Stimulated activated naive B cell treated with anti-CD40 and anti-IgM and Interleukin-4, amounts not matched to agents 10 μg/mL and 1 μg/mL and 100 μg/mL, for 72 hours (primary cell): ENCODE measurements around the gene DNER.

Source experiments
- ATAC-seq, 2 donors: fragments of 150-1000 bp; cut with Tn5 transposase; replicated peaks; 2 replicates each; pipeline ENCODE4 v1.10.0; 2021; ENCODE audit warnings: moderate library complexity in 1 of 2
- DNase-seq: peaks from one replicate; pipeline ENCODE4 v3.0.0; 2021
- H3K27ac Mint-ChIP-seq: one replicate; pipeline ENCODE4 v1.8.0; 2022; ENCODE audit warnings: mild to moderate bottlenecking, mixed read lengths
- H3K27me3 Mint-ChIP-seq, 2 donors: one replicate each; pipeline ENCODE4 v1.8.0; 2022; ENCODE audit warnings: mixed read lengths in 2 of 2
- H3K36me3 Mint-ChIP-seq, 2 donors: one replicate each; pipeline ENCODE4 v1.8.0; 2022; ENCODE audit warnings: mixed read lengths in 2 of 2, mild to moderate bottlenecking in 1 of 2
- H3K4me1 Mint-ChIP-seq, 2 donors: one replicate each; pipeline ENCODE4 v1.8.0; 2022; ENCODE audit warnings: mixed read lengths in 2 of 2, mild to moderate bottlenecking in 1 of 2
- H3K4me3 Mint-ChIP-seq, 2 donors: one replicate each; pipeline ENCODE4 v1.8.0; 2022; ENCODE audit warnings: mild to moderate bottlenecking in 2 of 2, mixed read lengths in 2 of 2, moderate library complexity in 1 of 2
- H3K9me3 Mint-ChIP-seq, 2 donors: one replicate each; pipeline ENCODE4 v1.8.0; 2022; ENCODE audit warnings: mixed read lengths in 2 of 2, mild to moderate bottlenecking in 1 of 2

The DNER gene

GRCh38 chr2:229563388-229563787 is 151.0 kb downstream of the DNER start:
- no peak for DNase-seq
- no peaks in the 10 kb centered on the region for H3K4me1 Mint-ChIP-seq
- peaks cover 0 to 4% of the 10 kb centered on the region in 2 donors for H3K9me3 Mint-ChIP-seq
- no peaks in the 10 kb centered on the region for H3K36me3 Mint-ChIP-seq
- no peak for ATAC-seq
- H3K27me3 Mint-ChIP-seq: peaks cover 5 to 6% of the 10 kb centered on the region in 2 donors
- H3K27ac Mint-ChIP-seq: no peak overlapping the region
- no peak overlapping the region for H3K4me3 Mint-ChIP-seq

- Mint-ChIP-seq H3K36me3 (no peaks in the 10 kb centered on the region), H3K4me1 (no peaks in the 10 kb centered on the region), H3K27ac (no peak overlapping the region), H3K9me3 (peaks cover under 1 to 6% of the 10 kb centered on the region in 2 donors), H3K4me3 (no peak overlapping the region), H3K27me3 (peaks cover 5 to 6% of the 10 kb centered on the region in 2 donors)
- DNase-seq: no peak
- ATAC-seq: no peak
Measured at GRCh38 chr2:229562472-229563127, 151.8 kb downstream of the DNER start.

GRCh38 chr2:229559986-229560385 is 154.4 kb downstream of the DNER start:
- ATAC-seq: no peak
- no peak for DNase-seq
- Mint-ChIP-seq H3K27ac (no peak overlapping the region), H3K4me1 (no peaks in the 10 kb centered on the region), H3K9me3 (peaks cover 5 to 6% of the 10 kb centered on the region in 2 donors), H3K27me3 (peaks cover 6 to 9% of the 10 kb centered on the region in 2 donors), H3K4me3 (no peak overlapping the region), H3K36me3 (no peaks in the 10 kb centered on the region)

- ATAC-seq (no peak), DNase-seq (no peak)
- Mint-ChIP-seq H3K36me3 (no peaks in the 10 kb centered on the region), H3K27me3 (peaks cover 0 to 4% of the 10 kb centered on the region in 2 donors), H3K4me3 (no peak overlapping the region), H3K9me3 (peaks cover 4 to 5% of the 10 kb centered on the region in 2 donors), H3K4me1 (no peaks in the 10 kb centered on the region), H3K27ac (no peak overlapping the region)
Measured at GRCh38 chr2:229553091-229553490, 161.3 kb downstream of the DNER start.

GRCh38 chr2:229543176-229543873 is 171.0 kb downstream of the DNER start:
- Mint-ChIP-seq H3K27ac (no peak overlapping the region), H3K27me3 (peaks cover 0 to 13% of the 10 kb centered on the region in 2 donors), H3K36me3 (no peaks in the 10 kb centered on the region), H3K4me1 (no peaks in the 10 kb centered on the region), H3K9me3 (peaks cover 0 to 2% of the 10 kb centered on the region in 2 donors), H3K4me3 (no peak overlapping the region)
- no peak for ATAC-seq
- DNase-seq: no peak

- no peaks in the 10 kb centered on the region for H3K4me1 Mint-ChIP-seq
- no peak overlapping the region for H3K27ac Mint-ChIP-seq
- H3K9me3 Mint-ChIP-seq: no peaks in the 10 kb centered on the region
- no peak for ATAC-seq
- H3K4me3 Mint-ChIP-seq: no peak overlapping the region
- peaks cover 0 to 13% of the 10 kb centered on the region in 2 donors for H3K27me3 Mint-ChIP-seq
- DNase-seq: no peak
- H3K36me3 Mint-ChIP-seq: no peaks in the 10 kb centered on the region
Measured at GRCh38 chr2:229539628-229540027, 174.7 kb downstream of the DNER start.

- Mint-ChIP-seq H3K4me3 (no peak overlapping the region), H3K36me3 (no peaks in the 10 kb centered on the region), H3K4me1 (no peaks in the 10 kb centered on the region), H3K27me3 (peaks cover 0 to 7% of the 10 kb centered on the region in 2 donors), H3K27ac (no peak overlapping the region), H3K9me3 (peaks cover 6 to 10% of the 10 kb centered on the region in 2 donors)
- DNase-seq (no peak), ATAC-seq (no peak)
Measured at GRCh38 chr2:229531594-229531993, 182.8 kb downstream of the DNER start.

- no peak for ATAC-seq
- Mint-ChIP-seq H3K27me3 (peaks cover 0 to 7% of the 10 kb centered on the region in 2 donors), H3K4me1 (no peaks in the 10 kb centered on the region), H3K36me3 (no peaks in the 10 kb centered on the region), H3K4me3 (no peak overlapping the region), H3K27ac (no peak overlapping the region), H3K9me3 (peaks cover 6 to 10% of the 10 kb centered on the region in 2 donors)
- DNase-seq: no peak
Measured at GRCh38 chr2:229530434-229530833, 183.9 kb downstream of the DNER start.

- Mint-ChIP-seq H3K9me3 (peaks cover 6 to 10% of the 10 kb centered on the region in 2 donors), H3K27me3 (peaks cover 0 to 13% of the 10 kb centered on the region in 2 donors), H3K36me3 (no peaks in the 10 kb centered on the region), H3K4me1 (no peaks in the 10 kb centered on the region), H3K4me3 (no peak overlapping the region), H3K27ac (no peak overlapping the region)
- DNase-seq: no peak
- no peak for ATAC-seq
Measured at GRCh38 chr2:229528846-229529245, 185.5 kb downstream of the DNER start.

- H3K9me3 Mint-ChIP-seq: peaks cover 4% of the 10 kb centered on the region in 2 donors
- no peak overlapping the region for H3K27ac Mint-ChIP-seq
- H3K36me3 Mint-ChIP-seq: no peaks in the 10 kb centered on the region
- H3K27me3 Mint-ChIP-seq: peaks cover 5 to 6% of the 10 kb centered on the region in 2 donors
- DNase-seq (no peak), ATAC-seq (no peak)
- H3K4me1 Mint-ChIP-seq: no peaks in the 10 kb centered on the region
- no peak overlapping the region for H3K4me3 Mint-ChIP-seq
Measured at GRCh38 chr2:229526951-229527350, 187.4 kb downstream of the DNER start.

GRCh38 chr2:229524799-229525198 is 189.6 kb downstream of the DNER start:
- H3K9me3 Mint-ChIP-seq: no peaks in the 10 kb centered on the region
- ATAC-seq (no peak), DNase-seq (no peak)
- H3K36me3 Mint-ChIP-seq: no peaks in the 10 kb centered on the region
- no peak overlapping the region for H3K4me3 Mint-ChIP-seq
- no peaks in the 10 kb centered on the region for H3K4me1 Mint-ChIP-seq
- H3K27ac Mint-ChIP-seq: no peak overlapping the region
- H3K27me3 Mint-ChIP-seq: peaks cover 5 to 6% of the 10 kb centered on the region in 2 donors

GRCh38 chr2:229523663-229524062 is 190.7 kb downstream of the DNER start:
- no peak overlapping the region for H3K4me3 Mint-ChIP-seq
- DNase-seq (no peak), ATAC-seq (no peak)
- peaks cover 5 to 6% of the 10 kb centered on the region in 2 donors for H3K27me3 Mint-ChIP-seq
- no peaks in the 10 kb centered on the region for H3K9me3 Mint-ChIP-seq
- no peak overlapping the region for H3K27ac Mint-ChIP-seq
- H3K4me1 Mint-ChIP-seq: no peaks in the 10 kb centered on the region
- H3K36me3 Mint-ChIP-seq: no peaks in the 10 kb centered on the region

- H3K27me3 Mint-ChIP-seq: peaks cover 5 to 6% of the 10 kb centered on the region in 2 donors
- H3K36me3 Mint-ChIP-seq: no peaks in the 10 kb centered on the region
- H3K27ac Mint-ChIP-seq: no peak overlapping the region
- no peak for DNase-seq
- ATAC-seq: no peak
- H3K4me1 Mint-ChIP-seq: no peaks in the 10 kb centered on the region
- no peak overlapping the region for H3K4me3 Mint-ChIP-seq
- no peaks in the 10 kb centered on the region for H3K9me3 Mint-ChIP-seq
Measured at GRCh38 chr2:229521576-229521975, 192.8 kb downstream of the DNER start.

GRCh38 chr2:229520691-229521096 is 193.7 kb downstream of the DNER start:
- no peak overlapping the region for H3K27ac Mint-ChIP-seq
- H3K27me3 Mint-ChIP-seq: peaks cover 5 to 6% of the 10 kb centered on the region in 2 donors
- H3K9me3 Mint-ChIP-seq: no peaks in the 10 kb centered on the region
- no peak overlapping the region for H3K4me3 Mint-ChIP-seq
- ATAC-seq (no peak), DNase-seq (no peak)
- H3K4me1 Mint-ChIP-seq: no peaks in the 10 kb centered on the region
- no peaks in the 10 kb centered on the region for H3K36me3 Mint-ChIP-seq
